Muscle of back (tissue), 11 donors: ENCODE measurements around the gene ATL3. TPM values are rescaled to one million over a fixed set of nuclear protein-coding genes. Genes with fewer than 3 reads are reported as not detected.
"Not testable (repeated sequence)": the region's sequence is repeated elsewhere in the genome, so short reads cannot be mapped to it uniquely, and the experiment has no call there.

ENCODE experiments used
- DNase-seq, 3 donors: peaks; one replicate each; pipeline versions ENCODE4 v3.0.0 to v3.0.0-alpha.2; 2013
- polyA plus RNA-seq, 10 donors: library from polyadenylated mRNA; unstranded; fragments of 120-200 nt; gene quantifications; one replicate each; pipeline ENCODE4 v1.2.1, GENCODE V29; 2013; ENCODE audit not compliant: insufficient read length in 10 of 10

The ATL3 gene
- polyA plus RNA-seq, 10 donors: 14.9 to 24.1 (median 18.8) TPM

- DNase-seq: peak in 2 of 3 donors; percentile 51 to 78
These were observed 11.2 kb upstream of the ATL3 start for GRCh38 chr11:63682066-63683021.

GRCh38 chr11:63681321-63682065, 10.3 kb upstream of the ATL3 start, which contains the start of gene RTN3:
Gene RTN3, plus strand, starts transcription at chr11:63681500. Its CDS starts 137 bp downstream, at chr11:63681637.
- peak; percentile 98 to 100 (median 99) for DNase-seq

GRCh38 chr11:63680834-63681320, 9.7 kb upstream of the ATL3 start:
- no peak for DNase-seq

- no peak for DNase-seq
These were observed 2.4 kb upstream of the ATL3 start for GRCh38 chr11:63673579-63673978.

GRCh38 chr11:63672936-63673539, 1.9 kb upstream of the ATL3 start:
- DNase-seq: no peak

GRCh38 chr11:63672156-63672463, 934 bp upstream of the ATL3 start:
- no peak for DNase-seq

GRCh38 chr11:63670433-63671321, 499 bp downstream of the ATL3 start:
- peak; percentile 45 to 83 (median 63) for DNase-seq

GRCh38 chr11:63670096-63670432, 1.1 kb downstream of the ATL3 start:
- DNase-seq: no peak

GRCh38 chr11:63667995-63668795, 3.0 kb downstream of the ATL3 start:
- peak in 2 of 3 donors; percentile 19 to 82 for DNase-seq

- no peak for DNase-seq
These were observed 4.3 kb downstream of the ATL3 start for GRCh38 chr11:63666874-63667273.

- DNase-seq: no peak
These were observed 7.4 kb downstream of the ATL3 start for GRCh38 chr11:63663809-63664208.

GRCh38 chr11:63660972-63661371, 10.2 kb downstream of the ATL3 start:
- no peak for DNase-seq

- no peak for DNase-seq
These were observed 18.5 kb downstream of the ATL3 start for GRCh38 chr11:63652671-63653070.

GRCh38 chr11:63643205-63643604, 28.0 kb downstream of the ATL3 start:
- DNase-seq: no peak

GRCh38 chr11:63641727-63642126, 29.4 kb downstream of the ATL3 start:
- no peak for DNase-seq

GRCh38 chr11:63639199-63639832, 31.9 kb downstream of the ATL3 start:
- peak in 2 of 3 donors; percentile 7 to 47 for DNase-seq

GRCh38 chr11:63638436-63638835, 32.7 kb downstream of the ATL3 start:
- not testable (repeated sequence) for DNase-seq

GRCh38 chr11:63635762-63636465, 35.3 kb downstream of the ATL3 start:
- peak; percentile 39 to 74 (median 57) for DNase-seq

- DNase-seq: no peak
These were observed 41.8 kb downstream of the ATL3 start for GRCh38 chr11:63629426-63629825.
